Nephron (organoid): ENCODE data around the gene SLC22A3.

Source experiments
- H3K27ac Mint-ChIP-seq, 3 experiments: 2 replicates each; pipeline ENCODE4 v1.8.0; 2020; ENCODE audit warnings: mixed read lengths in 3 of 3, mild to moderate bottlenecking in 2 of 3, moderate library complexity in 1 of 3
- H3K27me3 Mint-ChIP-seq: 2 replicates; pipeline ENCODE4 v1.8.0; 2021; ENCODE audit warnings: low read depth, mild to moderate bottlenecking, moderate library complexity, mixed read lengths
- H3K36me3 Mint-ChIP-seq: 2 replicates; pipeline ENCODE4 v1.8.0; 2020; ENCODE audit warnings: low read depth, mixed read lengths
- H3K4me1 Mint-ChIP-seq: 2 replicates; pipeline ENCODE4 v1.8.0; 2020; ENCODE audit warnings: mixed read lengths
- H3K4me3 Mint-ChIP-seq, 3 experiments: 2 replicates each; pipeline ENCODE4 v1.8.0; 2020; ENCODE audit warnings: mild to moderate bottlenecking in 3 of 3, mixed read lengths in 3 of 3, moderate library complexity in 2 of 3
- H3K9me3 Mint-ChIP-seq: 2 replicates; pipeline ENCODE4 v1.8.0; 2020; ENCODE audit warnings: mixed read lengths
- TF ChIP-seq, protein P1 (sequence below), 3 experiments: fragments of 200-600 bp; sonication (generic); IDR thresholded peaks; one replicate each; pipeline ENCODE4 v1.5.0; 2021; ENCODE audit warnings: antibody characterized with exemption in 3 of 3; ENCODE audit not compliant: unreplicated experiment in 3 of 3

The SLC22A3 gene

DNA sequence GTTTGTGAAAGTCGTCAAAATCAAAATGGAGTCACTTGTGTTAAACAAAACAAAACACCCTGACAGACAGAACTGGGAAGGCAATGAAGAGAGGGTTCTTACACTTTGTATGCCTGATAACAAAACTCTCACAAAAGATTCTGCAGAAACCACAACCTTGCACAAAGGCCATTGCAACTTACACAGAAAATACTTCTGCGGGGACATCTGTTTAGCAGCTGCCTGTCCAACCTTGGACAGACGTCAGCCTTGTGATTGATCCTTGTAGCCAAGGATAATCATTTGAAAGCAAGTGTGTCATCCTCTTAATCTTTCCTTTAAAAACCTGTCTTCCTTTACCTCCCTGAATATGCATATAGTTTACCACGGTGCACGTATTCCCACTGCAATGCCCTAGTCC is 17.0 kb upstream of the SLC22A3 start:
- Mint-ChIP-seq H3K27ac (no peak overlapping the region), H3K9me3 (no peaks in the 10 kb centered on the region), H3K36me3 (no peaks in the 10 kb centered on the region), H3K27me3 (peaks cover 35% of the 10 kb centered on the region), H3K4me1 (peaks cover 26% of the 10 kb centered on the region), H3K4me3 (no peak overlapping the region)
- TF ChIP-seq, protein P1, sequence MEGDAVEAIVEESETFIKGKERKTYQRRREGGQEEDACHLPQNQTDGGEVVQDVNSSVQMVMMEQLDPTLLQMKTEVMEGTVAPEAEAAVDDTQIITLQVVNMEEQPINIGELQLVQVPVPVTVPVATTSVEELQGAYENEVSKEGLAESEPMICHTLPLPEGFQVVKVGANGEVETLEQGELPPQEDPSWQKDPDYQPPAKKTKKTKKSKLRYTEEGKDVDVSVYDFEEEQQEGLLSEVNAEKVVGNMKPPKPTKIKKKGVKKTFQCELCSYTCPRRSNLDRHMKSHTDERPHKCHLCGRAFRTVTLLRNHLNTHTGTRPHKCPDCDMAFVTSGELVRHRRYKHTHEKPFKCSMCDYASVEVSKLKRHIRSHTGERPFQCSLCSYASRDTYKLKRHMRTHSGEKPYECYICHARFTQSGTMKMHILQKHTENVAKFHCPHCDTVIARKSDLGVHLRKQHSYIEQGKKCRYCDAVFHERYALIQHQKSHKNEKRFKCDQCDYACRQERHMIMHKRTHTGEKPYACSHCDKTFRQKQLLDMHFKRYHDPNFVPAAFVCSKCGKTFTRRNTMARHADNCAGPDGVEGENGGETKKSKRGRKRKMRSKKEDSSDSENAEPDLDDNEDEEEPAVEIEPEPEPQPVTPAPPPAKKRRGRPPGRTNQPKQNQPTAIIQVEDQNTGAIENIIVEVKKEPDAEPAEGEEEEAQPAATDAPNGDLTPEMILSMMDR (IDR thresholded peaks at IDR 0.05; ENCODE audit: unreplicated experiment in 3 of 3): no peak

DNA sequence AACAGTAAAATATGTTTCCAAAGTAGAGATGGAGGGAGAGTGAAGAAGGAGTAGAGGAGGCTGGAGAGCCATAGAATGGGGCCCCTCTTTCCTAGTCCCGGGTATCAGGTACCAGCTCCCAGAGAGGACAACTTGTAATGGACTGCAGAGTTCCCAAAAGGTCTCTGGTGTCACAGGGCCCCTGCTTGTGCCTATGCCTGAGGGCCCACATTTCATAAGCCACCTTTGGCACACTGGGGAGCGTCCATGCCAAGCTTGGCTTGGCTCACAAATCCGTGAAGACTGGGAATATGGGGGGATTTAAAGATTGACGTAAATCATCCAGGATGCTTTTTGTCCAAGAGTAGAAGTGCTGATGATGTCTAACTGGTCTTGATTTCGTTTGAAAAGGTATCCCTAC is 16.4 kb upstream of the SLC22A3 start:
- H3K27me3 Mint-ChIP-seq: peaks cover 35% of the 10 kb centered on the region
- no peaks in the 10 kb centered on the region for H3K36me3 Mint-ChIP-seq
- H3K4me1 Mint-ChIP-seq: peaks cover 26% of the 10 kb centered on the region
- no peak overlapping the region for H3K27ac Mint-ChIP-seq
- H3K9me3 Mint-ChIP-seq: no peaks in the 10 kb centered on the region
- TF ChIP-seq, protein P1 (IDR thresholded peaks at IDR 0.05; ENCODE audit: unreplicated experiment in 3 of 3): no peak
- H3K4me3 Mint-ChIP-seq: no peak overlapping the region

DNA sequence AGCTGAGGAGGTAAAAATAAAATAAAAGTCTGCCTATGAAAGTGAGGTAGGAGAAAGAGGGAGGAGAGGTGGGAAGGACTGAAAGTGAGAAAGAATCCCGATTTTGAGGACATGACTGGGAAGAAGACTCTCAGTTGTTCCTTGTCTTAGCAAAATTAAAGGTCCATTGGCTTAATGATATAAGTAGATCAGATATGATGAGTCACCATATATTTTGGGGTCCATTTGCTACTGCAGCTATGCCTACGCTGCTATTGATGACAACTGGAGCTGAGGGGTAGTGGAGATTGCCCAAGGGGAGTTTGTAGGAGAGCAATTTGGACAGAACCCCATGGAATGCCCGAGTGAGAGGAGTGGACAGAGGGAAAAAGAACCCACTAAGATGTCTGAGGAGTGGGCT is 15.1 kb upstream of the SLC22A3 start:
- H3K9me3 Mint-ChIP-seq: no peaks in the 10 kb centered on the region
- no peaks in the 10 kb centered on the region for H3K36me3 Mint-ChIP-seq
- H3K4me3 Mint-ChIP-seq: no peak overlapping the region
- H3K27me3 Mint-ChIP-seq: peaks cover 35% of the 10 kb centered on the region
- no peak overlapping the region for H3K27ac Mint-ChIP-seq
- peaks cover 26% of the 10 kb centered on the region for H3K4me1 Mint-ChIP-seq
- TF ChIP-seq, protein P1 (IDR thresholded peaks at IDR 0.05; ENCODE audit: unreplicated experiment in 3 of 3): no peak

DNA sequence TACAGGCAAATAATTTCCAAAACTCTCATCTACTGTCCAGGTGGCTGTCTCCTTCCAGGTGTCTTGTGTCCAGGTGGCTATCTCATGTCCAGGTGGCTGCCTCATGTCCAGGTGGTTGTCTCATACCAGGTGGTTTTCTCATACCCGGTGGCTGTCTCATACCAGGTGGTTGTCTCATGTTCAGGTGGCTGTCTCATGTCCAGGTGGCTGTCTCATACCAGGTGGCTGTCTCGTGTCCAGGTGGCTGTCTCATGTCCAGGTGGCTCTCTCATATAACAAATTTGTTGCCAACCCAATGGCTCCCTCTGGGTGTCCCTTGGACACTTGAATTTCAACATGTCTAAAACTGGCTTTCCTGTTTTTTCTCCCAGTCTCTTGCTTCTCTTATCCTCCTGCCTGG is 14.3 kb upstream of the SLC22A3 start:
- H3K4me1 Mint-ChIP-seq: peaks cover 20% of the 10 kb centered on the region
- TF ChIP-seq, protein P1 (IDR thresholded peaks at IDR 0.05; ENCODE audit: unreplicated experiment in 3 of 3): no peak
- no peaks in the 10 kb centered on the region for H3K9me3 Mint-ChIP-seq

GRCh38 chr6:160336200-160336599 is 12.0 kb upstream of the SLC22A3 start:
- Mint-ChIP-seq H3K27me3 (peaks cover 27% of the 10 kb centered on the region), H3K27ac (no peak overlapping the region), H3K4me3 (no peak overlapping the region), H3K9me3 (no peaks in the 10 kb centered on the region), H3K4me1 (peaks cover 12% of the 10 kb centered on the region), H3K36me3 (no peaks in the 10 kb centered on the region)
- TF ChIP-seq, protein P1 (IDR thresholded peaks at IDR 0.05; ENCODE audit: unreplicated experiment in 3 of 3): no peak

More for the DNA sequence above, 14.3 kb upstream of the SLC22A3 start:
- no peak overlapping the region for H3K27ac Mint-ChIP-seq
- H3K36me3 Mint-ChIP-seq: no peaks in the 10 kb centered on the region
- no peak overlapping the region for H3K4me3 Mint-ChIP-seq
- H3K27me3 Mint-ChIP-seq: peaks cover 34% of the 10 kb centered on the region

DNA sequence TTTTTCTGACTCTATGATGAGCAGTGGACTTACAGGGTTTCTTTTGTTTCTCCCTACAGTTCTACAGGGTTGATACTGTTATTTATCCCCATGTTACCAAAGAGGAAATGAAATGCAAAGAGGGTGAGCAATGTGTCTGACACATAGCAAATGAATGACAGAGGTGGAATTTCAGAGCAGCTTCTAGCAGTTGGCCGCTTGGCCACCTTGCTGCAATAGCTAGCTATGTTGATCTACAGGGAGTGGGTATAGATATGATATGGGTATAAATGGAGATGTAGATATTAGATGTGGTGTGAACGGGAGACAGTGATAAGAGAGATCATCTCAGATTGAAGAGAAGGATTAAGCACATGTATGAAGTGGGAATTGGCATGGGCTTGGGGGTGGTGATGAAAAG is 10.9 kb upstream of the SLC22A3 start:
- Mint-ChIP-seq H3K4me1 (peaks cover 1% of the 10 kb centered on the region), H3K9me3 (no peaks in the 10 kb centered on the region), H3K27ac (no peak overlapping the region), H3K27me3 (peaks cover 19% of the 10 kb centered on the region), H3K4me3 (no peak overlapping the region), H3K36me3 (no peaks in the 10 kb centered on the region)
- TF ChIP-seq, protein P1 (IDR thresholded peaks at IDR 0.05; ENCODE audit: unreplicated experiment in 3 of 3): no peak
